Fibroblast of pulmonary artery (primary cell): ENCODE measurements around the gene RANBP3.

ENCODE experiments used
- DNase-seq: peaks from one replicate; pipeline ENCODE4 v3.0.0-alpha.2; 2010; ENCODE audit warnings: low read depth
- H3K4me3 ChIP-seq: replicated peaks from 2 replicates; pipeline ENCODE4 v1.5.1; 2011; ENCODE audit warnings: low read depth, mild to moderate bottlenecking, control low read depth, low read length, moderate library complexity
- TF ChIP-seq, protein P1 (sequence below): IDR thresholded peaks from 2 replicates; pipeline ENCODE4 v1.5.1; 2011; ENCODE audit warnings: mild to moderate bottlenecking, control low read depth, low read length, inconsistent platforms; ENCODE audit errors: missing control alignments

The RANBP3 gene

DNA sequence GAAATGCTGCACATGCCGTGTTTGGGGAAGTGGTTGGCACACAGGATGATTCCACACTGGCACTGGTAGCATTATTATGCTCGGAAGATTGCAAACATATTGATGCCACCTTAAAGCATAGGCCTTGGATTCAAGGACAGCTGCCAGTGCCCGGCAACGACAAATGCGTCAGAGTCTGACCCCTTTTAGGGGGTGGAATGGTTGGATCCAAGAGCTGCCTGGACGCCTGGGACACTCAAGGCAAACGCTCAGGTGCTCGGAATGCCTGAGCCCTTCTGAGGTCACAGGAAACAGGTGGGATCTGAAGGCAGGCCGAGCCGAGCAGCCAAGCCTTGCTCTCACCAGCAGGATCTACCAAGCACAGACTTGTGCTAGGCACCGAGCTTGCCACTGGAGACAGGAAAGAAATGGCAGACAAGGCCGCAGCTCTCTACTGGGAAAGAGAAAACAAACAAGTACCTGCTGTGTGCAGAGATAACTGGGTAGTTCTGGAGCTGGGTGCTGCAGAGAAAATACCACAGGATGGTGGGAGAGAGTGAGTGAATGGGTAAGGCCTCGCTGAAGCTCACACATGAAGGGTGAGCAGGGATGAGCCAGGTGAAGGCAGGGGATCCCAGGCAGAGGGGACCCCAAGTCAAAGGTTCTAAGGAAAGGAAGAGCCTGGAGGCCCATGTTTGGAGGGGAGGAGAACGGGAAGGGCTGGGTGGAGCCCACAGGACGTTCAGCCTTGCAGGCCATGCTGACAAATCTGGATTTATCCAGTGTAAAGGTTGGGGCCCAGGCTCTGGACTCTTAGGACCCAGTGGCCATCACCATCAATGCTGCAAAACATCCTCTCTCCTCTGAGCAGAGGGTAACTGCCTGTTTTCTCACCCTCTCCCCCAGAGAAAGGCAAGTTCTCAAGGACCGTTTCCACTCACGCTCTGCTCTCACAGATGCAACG lies 9.2 kb downstream of the RANBP3 start:
- H3K4me3 ChIP-seq = no peak overlapping the region
- TF ChIP-seq, protein P1, sequence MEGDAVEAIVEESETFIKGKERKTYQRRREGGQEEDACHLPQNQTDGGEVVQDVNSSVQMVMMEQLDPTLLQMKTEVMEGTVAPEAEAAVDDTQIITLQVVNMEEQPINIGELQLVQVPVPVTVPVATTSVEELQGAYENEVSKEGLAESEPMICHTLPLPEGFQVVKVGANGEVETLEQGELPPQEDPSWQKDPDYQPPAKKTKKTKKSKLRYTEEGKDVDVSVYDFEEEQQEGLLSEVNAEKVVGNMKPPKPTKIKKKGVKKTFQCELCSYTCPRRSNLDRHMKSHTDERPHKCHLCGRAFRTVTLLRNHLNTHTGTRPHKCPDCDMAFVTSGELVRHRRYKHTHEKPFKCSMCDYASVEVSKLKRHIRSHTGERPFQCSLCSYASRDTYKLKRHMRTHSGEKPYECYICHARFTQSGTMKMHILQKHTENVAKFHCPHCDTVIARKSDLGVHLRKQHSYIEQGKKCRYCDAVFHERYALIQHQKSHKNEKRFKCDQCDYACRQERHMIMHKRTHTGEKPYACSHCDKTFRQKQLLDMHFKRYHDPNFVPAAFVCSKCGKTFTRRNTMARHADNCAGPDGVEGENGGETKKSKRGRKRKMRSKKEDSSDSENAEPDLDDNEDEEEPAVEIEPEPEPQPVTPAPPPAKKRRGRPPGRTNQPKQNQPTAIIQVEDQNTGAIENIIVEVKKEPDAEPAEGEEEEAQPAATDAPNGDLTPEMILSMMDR = no peak
- DNase-seq = no peak

DNA sequence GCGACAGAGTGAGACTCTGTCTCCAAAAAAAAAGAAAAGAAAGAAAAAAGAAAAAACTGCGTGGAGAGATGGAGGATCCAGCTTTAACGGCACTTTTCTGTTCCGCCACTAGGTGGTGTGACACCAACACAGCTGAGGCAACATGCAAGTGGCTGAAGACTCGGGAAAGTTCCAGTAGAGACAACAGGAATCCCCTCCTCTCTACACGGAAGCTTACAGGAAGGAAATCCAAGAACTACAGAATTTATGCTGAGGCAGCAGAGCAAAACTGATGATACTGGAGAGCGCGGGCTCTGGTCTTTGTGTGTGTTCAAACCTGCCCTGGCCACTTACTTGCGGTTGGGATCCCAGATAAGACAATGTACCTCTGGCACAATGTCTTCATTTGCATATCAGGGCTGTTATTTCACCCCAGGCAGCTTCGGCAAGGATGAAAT lies 9.9 kb downstream of the RANBP3 start:
- peak; percentile 89 for DNase-seq
- no peak overlapping the region for H3K4me3 ChIP-seq
- TF ChIP-seq, protein P1 = peak; percentile 89

DNA sequence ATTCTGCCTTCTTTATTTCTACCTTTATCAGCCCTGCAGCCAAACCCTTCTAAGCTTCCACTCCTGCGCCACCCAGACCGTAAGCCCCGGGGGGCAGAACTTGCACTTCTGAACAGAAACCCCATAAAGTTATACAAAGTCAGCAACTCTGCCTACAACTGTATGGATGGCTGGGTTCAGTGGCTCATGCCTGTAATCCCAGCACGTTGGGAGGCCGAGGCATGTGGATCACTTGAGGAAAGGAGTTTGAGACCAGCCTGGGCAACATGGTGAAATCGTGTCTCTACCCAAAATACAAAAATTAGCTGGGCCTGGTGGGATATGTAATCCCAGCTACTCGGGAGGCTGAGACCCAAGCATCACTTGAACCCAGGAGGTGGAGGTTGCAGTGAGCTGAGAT lies 10.4 kb downstream of the RANBP3 start:
- TF ChIP-seq, protein P1 = no peak
- H3K4me3 ChIP-seq = no peak overlapping the region
- no peak for DNase-seq

DNA sequence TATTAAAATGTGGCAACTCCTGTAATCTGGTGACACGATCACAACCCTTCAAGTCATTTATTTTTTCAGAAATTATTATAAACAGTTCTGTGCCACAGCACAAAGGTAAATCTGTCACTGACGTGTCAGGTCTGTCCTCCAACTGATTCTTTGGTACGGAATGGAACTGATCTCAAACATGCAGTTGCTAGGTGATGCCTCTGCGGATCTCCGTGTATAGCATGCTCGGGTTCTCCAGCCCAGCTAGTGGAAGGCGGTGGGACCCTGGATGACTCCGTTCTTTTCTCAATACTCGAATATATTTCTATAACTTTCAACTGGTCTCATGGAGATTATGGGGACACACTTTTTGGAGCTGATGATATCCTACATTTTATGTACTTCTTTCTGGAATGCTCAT lies 11.0 kb downstream of the RANBP3 start:
- DNase-seq = no peak
- H3K4me3 ChIP-seq = no peak overlapping the region
- TF ChIP-seq, protein P1 = no peak

DNA sequence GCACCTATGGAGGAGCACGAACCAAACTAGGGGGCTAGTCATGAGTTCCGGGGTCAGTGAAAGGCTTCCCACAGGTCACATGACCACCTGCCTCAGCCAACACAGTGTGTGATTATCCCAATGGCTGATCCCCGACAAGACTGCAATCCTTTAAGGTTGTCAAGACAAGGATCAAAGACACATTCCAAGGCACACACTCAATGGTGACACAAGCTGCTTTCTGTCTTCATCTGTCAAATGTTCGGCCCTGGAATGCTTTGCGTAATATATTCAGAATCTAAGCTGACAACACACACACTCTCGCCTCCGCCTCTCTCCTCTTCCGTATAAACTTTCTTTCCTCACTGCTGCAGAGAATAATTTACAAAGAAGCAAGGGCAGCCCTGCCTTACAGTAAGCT lies 11.7 kb downstream of the RANBP3 start:
- TF ChIP-seq, protein P1 = no peak
- DNase-seq = peak; percentile 92
- H3K4me3 ChIP-seq = no peak overlapping the region

DNA sequence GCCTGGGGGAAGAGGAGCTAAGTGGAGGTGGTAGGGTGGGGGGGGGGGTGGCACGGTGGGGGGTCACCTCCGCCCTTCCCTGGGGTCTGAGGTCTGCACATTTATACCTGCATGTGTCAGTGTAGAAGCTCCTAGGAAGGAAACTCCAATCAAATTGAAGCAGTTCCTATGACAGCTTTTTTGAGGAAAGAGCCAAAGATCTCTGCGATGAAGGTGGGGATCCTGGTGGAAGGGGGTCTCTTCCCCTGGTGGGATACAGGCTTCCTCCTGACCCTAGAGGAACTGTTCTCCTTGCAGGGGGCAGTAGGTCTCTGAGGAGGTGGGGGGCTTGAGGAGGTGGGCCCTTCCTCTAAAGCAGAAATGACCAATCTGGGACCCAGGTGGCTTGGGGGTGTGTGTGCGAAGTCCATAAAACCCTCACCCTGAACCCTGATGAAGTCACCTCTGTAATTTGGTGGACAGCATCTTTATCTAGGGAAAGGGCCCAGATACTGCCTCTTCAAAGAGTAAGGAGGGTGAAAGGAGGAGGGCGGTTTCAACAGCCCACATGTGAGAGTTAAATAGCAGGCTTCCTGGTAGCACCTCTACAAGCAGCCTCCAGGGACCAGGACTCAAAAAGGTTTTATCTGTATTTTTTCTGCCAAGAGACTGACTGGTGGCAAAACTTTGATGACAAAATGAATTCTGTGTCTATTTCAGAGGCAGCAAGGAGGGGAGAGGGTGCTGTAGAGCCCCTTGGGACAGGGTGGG lies 12.9 kb downstream of the RANBP3 start:
- no peak for DNase-seq
- no peak overlapping the region for H3K4me3 ChIP-seq
- TF ChIP-seq, protein P1 = no peak
